ENCODE measurements around the gene CNIH2. TPM values are rescaled to one million over a fixed set of nuclear protein-coding genes. Genes with fewer than 3 reads are reported as not detected.

The CNIH2 gene
- total RNA-seq, 4 donors from 2014 or later: not detected

DNA sequence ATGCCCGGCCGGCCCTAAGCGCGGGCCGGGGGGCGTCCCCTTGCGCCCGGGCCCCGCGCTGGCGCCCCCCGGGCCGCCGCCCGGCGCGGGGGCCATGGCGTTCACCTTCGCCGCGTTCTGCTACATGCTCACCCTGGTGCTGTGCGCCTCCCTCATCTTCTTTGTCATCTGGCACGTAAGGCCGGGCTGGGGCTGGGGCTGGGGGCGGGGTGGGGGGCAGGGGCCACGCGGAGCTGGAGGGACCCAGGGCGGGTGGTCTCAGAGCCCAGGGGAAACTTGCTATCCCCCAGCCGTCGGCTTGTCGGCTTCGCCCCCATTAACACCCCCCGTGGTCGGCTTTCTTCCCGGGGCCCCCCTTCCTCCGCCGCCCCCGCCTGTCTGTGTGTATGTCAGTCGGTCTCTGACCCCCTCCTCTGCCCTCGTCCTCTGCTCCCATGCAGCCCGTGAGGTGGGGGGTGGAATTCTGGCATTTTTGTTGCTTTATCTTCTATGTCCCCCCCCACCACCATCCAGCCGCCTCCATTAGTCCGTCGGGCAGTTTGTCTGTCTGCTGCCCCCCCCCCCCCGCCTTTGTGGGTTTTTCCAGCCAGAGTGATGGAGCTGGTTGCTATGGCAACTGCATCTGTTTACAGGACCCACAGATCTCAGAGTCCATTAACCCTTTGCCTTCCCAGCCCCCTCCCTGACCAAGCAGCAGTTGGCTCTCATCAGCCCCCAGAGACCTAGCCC lies 552 bp downstream of the CNIH2 start:
- H3K4me1 ChIP-seq: peaks cover 3 to 28% (median 19%) of the 10 kb centered on the region in 4 donors
- no peak for DNase-seq
- no peaks in the 10 kb centered on the region for H3K9me3 ChIP-seq
- no peak for TF ChIP-seq POLR2A (IDR thresholded peaks at IDR 0.05)
- no peak for TF ChIP-seq CTCF (IDR thresholded peaks at IDR 0.05)
- peaks cover 0 to 31% (median 0%) of the 10 kb centered on the region in 3 donors for H3K36me3 ChIP-seq
- H3K27ac ChIP-seq: peak overlapping the region in 1 of 4 donors; percentile 83
- H3K4me3 ChIP-seq: peak overlapping the region in 3 of 4 donors; percentile 23 to 69 (median 48)
- no peaks in the 10 kb centered on the region for H3K27me3 ChIP-seq

GRCh38 chr11:66279092-66279734 lies 1.2 kb downstream of the CNIH2 start:
- Histone ChIP-seq H3K9me3 (no peaks in the 10 kb centered on the region), H3K4me3 (no peak overlapping the region), H3K36me3 (peaks cover 0 to 27% (median 0%) of the 10 kb centered on the region in 3 donors), H3K4me1 (peaks cover 3 to 28% (median 19%) of the 10 kb centered on the region in 4 donors), H3K27me3 (no peaks in the 10 kb centered on the region), H3K27ac (no peak overlapping the region)
- DNase-seq: no peak
- TF ChIP-seq CTCF (IDR thresholded peaks at IDR 0.05): no peak
- TF ChIP-seq POLR2A (IDR thresholded peaks at IDR 0.05): no peak

GRCh38 chr11:66280428-66280827 lies 2.5 kb downstream of the CNIH2 start:
- no peak for DNase-seq
- Histone ChIP-seq H3K4me1 (peaks cover 3 to 28% (median 19%) of the 10 kb centered on the region in 4 donors), H3K27ac (no peak overlapping the region), H3K9me3 (no peaks in the 10 kb centered on the region), H3K36me3 (peaks cover 0 to 27% (median 0%) of the 10 kb centered on the region in 3 donors), H3K27me3 (no peaks in the 10 kb centered on the region), H3K4me3 (no peak overlapping the region)
- TF ChIP-seq POLR2A (IDR thresholded peaks at IDR 0.05) (no peak), CTCF (IDR thresholded peaks at IDR 0.05) (no peak)

DNA sequence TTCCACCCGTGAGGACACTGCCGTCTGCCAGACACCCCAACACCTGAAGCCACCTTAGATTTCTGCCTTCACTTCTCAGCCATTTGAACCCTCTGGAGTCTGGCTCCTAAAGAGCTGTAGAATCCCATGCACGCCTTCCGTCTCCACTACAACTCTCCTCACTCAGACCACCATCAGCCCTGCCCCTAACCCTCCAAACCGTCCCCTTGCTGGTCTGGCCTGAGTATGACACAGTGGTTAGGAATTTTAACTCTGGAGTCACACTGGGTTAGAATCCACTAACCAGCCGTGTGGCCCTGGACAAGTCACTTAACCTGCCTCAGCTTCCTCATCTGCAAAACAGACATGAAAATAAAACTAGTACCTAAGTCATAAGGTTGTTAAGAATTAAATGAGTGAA lies 3.0 kb downstream of the CNIH2 start:
- Histone ChIP-seq H3K27ac (no peak overlapping the region), H3K4me1 (peaks cover 3 to 28% (median 19%) of the 10 kb centered on the region in 4 donors), H3K36me3 (peaks cover 0 to 23% (median 0%) of the 10 kb centered on the region in 3 donors), H3K9me3 (no peaks in the 10 kb centered on the region), H3K4me3 (no peak overlapping the region), H3K27me3 (no peaks in the 10 kb centered on the region)
- no peak for DNase-seq
- TF ChIP-seq CTCF (IDR thresholded peaks at IDR 0.05): no peak
- TF ChIP-seq POLR2A (IDR thresholded peaks at IDR 0.05): no peak

- TF ChIP-seq CTCF (IDR thresholded peaks at IDR 0.05) (no peak), POLR2A (IDR thresholded peaks at IDR 0.05) (no peak)
- peaks cover 0 to 16% (median 0%) of the 10 kb centered on the region in 3 donors for H3K36me3 ChIP-seq
- H3K4me1 ChIP-seq: peaks cover 3 to 29% (median 19%) of the 10 kb centered on the region in 4 donors
- H3K4me3 ChIP-seq: no peak overlapping the region
- no peaks in the 10 kb centered on the region for H3K9me3 ChIP-seq
- no peak for DNase-seq
- peak overlapping the region in 1 of 4 donors; percentile 13 for H3K27ac ChIP-seq
- no peaks in the 10 kb centered on the region for H3K27me3 ChIP-seq
Measured at GRCh38 chr11:66281776-66282467, 3.9 kb downstream of the CNIH2 start.

Data from Peyer's patch (tissue), 4 donors.